ENCODE measurements around the gene APBA2. TPM values are rescaled to one million over a fixed set of nuclear protein-coding genes. Genes with fewer than 3 reads are reported as not detected.

APBA2 gene
- total RNA-seq, 1 experiment from 2014 or later: not detected

DNA sequence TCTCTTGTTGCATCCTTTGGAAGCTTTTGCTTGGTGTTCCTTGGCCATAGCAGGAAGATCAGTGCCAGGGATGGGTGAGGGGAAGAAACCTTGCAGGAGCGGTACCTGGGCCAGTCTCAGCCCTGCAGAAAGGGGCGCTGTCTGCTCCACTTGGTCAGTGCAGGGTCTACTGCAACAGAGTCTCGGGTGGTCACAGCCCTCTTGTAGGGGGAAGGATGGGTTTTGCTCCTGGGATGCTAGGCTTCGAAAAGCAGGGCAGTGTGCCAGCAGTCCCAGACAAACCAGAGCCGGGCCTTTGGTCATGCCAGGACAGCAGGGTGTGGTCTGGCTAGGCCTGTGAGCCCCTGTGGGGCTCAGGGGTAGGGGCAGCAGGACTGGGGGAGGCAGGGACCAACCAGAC lies 186.7 kb downstream of the APBA2 start:
- Mint-ChIP-seq H3K4me3 (ENCODE audit: unreplicated experiment) (no peak overlapping the region), H3K4me1 (ENCODE audit: low read depth, unreplicated experiment) (no peaks in the 10 kb centered on the region), H3K27me3 (ENCODE audit: insufficient read depth, unreplicated experiment) (peaks cover 7% of the 10 kb centered on the region), H3K36me3 (ENCODE audit: insufficient read depth, unreplicated experiment) (no peaks in the 10 kb centered on the region), H3K9me3 (ENCODE audit: unreplicated experiment) (peaks cover 8% of the 10 kb centered on the region), H3K27ac (ENCODE audit: unreplicated experiment) (no peak overlapping the region)
- no peak for DNase-seq
- no peaks in the 10 kb centered on the region for H3K9me3 ChIP-seq
- POLR2A ChIA-PET: no interaction called here
- H3K4me1 ChIP-seq: no peaks in the 10 kb centered on the region
- TF ChIP-seq, protein P1, sequence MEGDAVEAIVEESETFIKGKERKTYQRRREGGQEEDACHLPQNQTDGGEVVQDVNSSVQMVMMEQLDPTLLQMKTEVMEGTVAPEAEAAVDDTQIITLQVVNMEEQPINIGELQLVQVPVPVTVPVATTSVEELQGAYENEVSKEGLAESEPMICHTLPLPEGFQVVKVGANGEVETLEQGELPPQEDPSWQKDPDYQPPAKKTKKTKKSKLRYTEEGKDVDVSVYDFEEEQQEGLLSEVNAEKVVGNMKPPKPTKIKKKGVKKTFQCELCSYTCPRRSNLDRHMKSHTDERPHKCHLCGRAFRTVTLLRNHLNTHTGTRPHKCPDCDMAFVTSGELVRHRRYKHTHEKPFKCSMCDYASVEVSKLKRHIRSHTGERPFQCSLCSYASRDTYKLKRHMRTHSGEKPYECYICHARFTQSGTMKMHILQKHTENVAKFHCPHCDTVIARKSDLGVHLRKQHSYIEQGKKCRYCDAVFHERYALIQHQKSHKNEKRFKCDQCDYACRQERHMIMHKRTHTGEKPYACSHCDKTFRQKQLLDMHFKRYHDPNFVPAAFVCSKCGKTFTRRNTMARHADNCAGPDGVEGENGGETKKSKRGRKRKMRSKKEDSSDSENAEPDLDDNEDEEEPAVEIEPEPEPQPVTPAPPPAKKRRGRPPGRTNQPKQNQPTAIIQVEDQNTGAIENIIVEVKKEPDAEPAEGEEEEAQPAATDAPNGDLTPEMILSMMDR (IDR thresholded peaks at IDR 0.05; ENCODE audit: insufficient read depth in 1 of 2, low read depth in 1 of 2, low read length in 1 of 2, severe bottlenecking in 1 of 2, unreplicated experiment in 1 of 2): no peak
- no peak overlapping the region for H3K4me3 ChIP-seq (ENCODE audit: low read depth, low read length)
- intact Hi-C loops (cut with micrococcal nuclease; ENCODE audit: unreplicated experiment): no loop called here
- CTCF ChIA-PET: no interaction called here
- no peaks in the 10 kb centered on the region for H3K36me3 ChIP-seq (ENCODE audit: control insufficient read depth, insufficient read depth, low read length)
- BruUV-seq (replicated peaks): no TSS peak
- no peaks in the 10 kb centered on the region for H3K27me3 ChIP-seq (replicated peaks; ENCODE audit: control insufficient read depth, insufficient read depth, low read length)

- DNase-seq: no peak
- CTCF ChIA-PET: no interaction called here
- H3K36me3 Mint-ChIP-seq (ENCODE audit: insufficient read depth, unreplicated experiment): no peaks in the 10 kb centered on the region
- H3K9me3 ChIP-seq: no peaks in the 10 kb centered on the region
- no peaks in the 10 kb centered on the region for H3K27me3 ChIP-seq (replicated peaks; ENCODE audit: control insufficient read depth, insufficient read depth, low read length)
- H3K4me1 ChIP-seq: no peaks in the 10 kb centered on the region
- H3K4me3 Mint-ChIP-seq (ENCODE audit: unreplicated experiment): no peak overlapping the region
- H3K27ac Mint-ChIP-seq (ENCODE audit: unreplicated experiment): no peak overlapping the region
- no peak overlapping the region for H3K4me3 ChIP-seq (ENCODE audit: low read depth, low read length)
- H3K9me3 Mint-ChIP-seq (ENCODE audit: unreplicated experiment): peaks cover 8% of the 10 kb centered on the region
- no peaks in the 10 kb centered on the region for H3K36me3 ChIP-seq (ENCODE audit: control insufficient read depth, insufficient read depth, low read length)
- TF ChIP-seq, protein P1 (IDR thresholded peaks at IDR 0.05; ENCODE audit: insufficient read depth in 1 of 2, low read depth in 1 of 2, low read length in 1 of 2, severe bottlenecking in 1 of 2, unreplicated experiment in 1 of 2): no peak
- no TSS peak for BruUV-seq (replicated peaks)
- peaks cover 7% of the 10 kb centered on the region for H3K27me3 Mint-ChIP-seq (ENCODE audit: insufficient read depth, unreplicated experiment)
- POLR2A ChIA-PET: no interaction called here
- H3K4me1 Mint-ChIP-seq (ENCODE audit: low read depth, unreplicated experiment): no peaks in the 10 kb centered on the region
- intact Hi-C loops (cut with micrococcal nuclease; ENCODE audit: unreplicated experiment): no loop called here
These were observed 188.3 kb downstream of the APBA2 start for GRCh38 chr15:29074045-29074444.

GRCh38 chr15:29078541-29078940 lies 192.8 kb downstream of the APBA2 start:
- no peaks in the 10 kb centered on the region for H3K36me3 Mint-ChIP-seq (ENCODE audit: insufficient read depth, unreplicated experiment)

More at GRCh38 chr15:29078541-29078940, 192.8 kb downstream of the APBA2 start:
- ChIA-PET CTCF (no interaction called here), POLR2A (no interaction called here)
- Histone ChIP-seq H3K4me3 (ENCODE audit: low read depth, low read length) (no peak overlapping the region), H3K36me3 (ENCODE audit: control insufficient read depth, insufficient read depth, low read length) (no peaks in the 10 kb centered on the region), H3K4me1 (no peaks in the 10 kb centered on the region), H3K27me3 (replicated peaks; ENCODE audit: control insufficient read depth, insufficient read depth, low read length) (no peaks in the 10 kb centered on the region), H3K9me3 (no peaks in the 10 kb centered on the region)
- Mint-ChIP-seq H3K27ac (ENCODE audit: unreplicated experiment) (no peak overlapping the region), H3K9me3 (ENCODE audit: unreplicated experiment) (no peaks in the 10 kb centered on the region), H3K27me3 (ENCODE audit: insufficient read depth, unreplicated experiment) (no peaks in the 10 kb centered on the region), H3K4me1 (ENCODE audit: low read depth, unreplicated experiment) (no peaks in the 10 kb centered on the region), H3K4me3 (ENCODE audit: unreplicated experiment) (no peak overlapping the region)
- DNase-seq: no peak
- TF ChIP-seq, protein P1 (IDR thresholded peaks at IDR 0.05; ENCODE audit: insufficient read depth in 1 of 2, low read depth in 1 of 2, low read length in 1 of 2, severe bottlenecking in 1 of 2, unreplicated experiment in 1 of 2): no peak
- intact Hi-C loops (cut with micrococcal nuclease; ENCODE audit: unreplicated experiment): no loop called here
- BruUV-seq (replicated peaks): no TSS peak
